Neural cell (in vitro differentiated cells): ENCODE measurements around the gene CCDC12. TPM values are rescaled to one million over a fixed set of nuclear protein-coding genes. Genes with fewer than 3 reads are reported as not detected.

ENCODE experiments used
- H2AFZ ChIP-seq: fragments of 200-600, 300-800 bp; sonication (generic), shearing (Covaris generic); 2 replicates; pipeline ENCODE4 v1.6.0; 2014; ENCODE audit warnings: low read depth, mild to moderate bottlenecking, antibody characterized with exemption, low read length, moderate library complexity
- H3F3A ChIP-seq: fragments of 200-600 bp; shearing (Covaris generic); 2 replicates; pipeline ENCODE4 v1.6.1; 2016; ENCODE audit warnings: mild to moderate bottlenecking, moderate library complexity, mixed read lengths, antibody characterized with exemption, low read length; ENCODE audit not compliant: insufficient read depth, poor library complexity, severe bottlenecking
- H3K27ac ChIP-seq: fragments of 200-600, 300-800 bp; sonication (generic), shearing (Covaris generic); 2 replicates; pipeline ENCODE4 v1.5.1; 2014; ENCODE audit warnings: mild to moderate bottlenecking, low read length, moderate library complexity
- H3K27me3 ChIP-seq: fragments of 300-800, 200-600 bp; sonication (generic), shearing (Covaris generic); 2 replicates; pipeline ENCODE4 v1.6.0; 2014; ENCODE audit warnings: mild to moderate bottlenecking, low read depth, low read length, moderate library complexity; ENCODE audit not compliant: insufficient read depth
- H3K36me3 ChIP-seq: fragments of 300-800, 200-600 bp; sonication (generic), shearing (Covaris generic); 2 replicates; pipeline ENCODE4 v1.5.1; 2014; ENCODE audit warnings: mild to moderate bottlenecking, antibody characterized with exemption, low read length, moderate library complexity; ENCODE audit not compliant: insufficient read depth
- H3K4me2 ChIP-seq: fragments of 300-800, 200-600 bp; sonication (generic), shearing (Covaris generic); 2 replicates; pipeline ENCODE4 v1.6.0; 2014; ENCODE audit warnings: mild to moderate bottlenecking, low read length
- H3K4me3 ChIP-seq: fragments of 300-800, 200-600 bp; sonication (generic), shearing (Covaris generic); 2 replicates; pipeline ENCODE4 v1.5.1; 2014; ENCODE audit warnings: mild to moderate bottlenecking, low read length, moderate library complexity
- H3K79me2 ChIP-seq: fragments of 200-600 bp; shearing (Covaris generic); replicated peaks from 2 replicates; pipeline ENCODE4 v1.6.0; 2014; ENCODE audit warnings: mild to moderate bottlenecking, low read length, moderate library complexity; ENCODE audit not compliant: insufficient read depth
- H3K9ac ChIP-seq: fragments of 300-800, 200-600 bp; sonication (generic), shearing (Covaris generic); 2 replicates; pipeline ENCODE4 v1.6.1; 2016; ENCODE audit warnings: mild to moderate bottlenecking, low read length, mixed read lengths
- H3K9me2 ChIP-seq: fragments of 200-600 bp; shearing (Covaris generic); 2 replicates; pipeline ENCODE4 v1.6.1; 2016; ENCODE audit warnings: mild to moderate bottlenecking, low read length, mixed read lengths; ENCODE audit not compliant: insufficient read depth
- H3K9me3 ChIP-seq: fragments of 200-600, 300-800 bp; sonication (generic), shearing (Covaris generic); 2 replicates; pipeline ENCODE4 v1.6.1; 2016; ENCODE audit warnings: mild to moderate bottlenecking, mixed run types, low read length, moderate library complexity, mixed read lengths
- H4K20me1 ChIP-seq: fragments of 200-600 bp; shearing (Covaris generic); 2 replicates; pipeline ENCODE4 v1.6.1; 2016; ENCODE audit warnings: mild to moderate bottlenecking, mixed run types; ENCODE audit not compliant: insufficient read depth
- CTCF ChIP-seq: fragments of 450-650 bp; IDR thresholded peaks from 2 replicates; pipeline ENCODE4 v1.5.1; 2014; ENCODE audit warnings: antibody characterized with exemption, mild to moderate bottlenecking, moderate library complexity; ENCODE audit not compliant: poor library complexity, severe bottlenecking
- EP300 ChIP-seq: fragments of 450-650 bp; conservative IDR thresholded peaks from 2 replicates; pipeline ENCODE4 v1.6.1; 2014; ENCODE audit warnings: antibody characterized with exemption, mild to moderate bottlenecking, moderate library complexity; ENCODE audit not compliant: poor library complexity, severe bottlenecking
- EZH2 ChIP-seq: fragments of 200-600, 300-800 bp; shearing (Covaris generic), sonication (generic); IDR thresholded peaks from 2 replicates; pipeline ENCODE4 v1.6.1; 2014; ENCODE audit warnings: antibody characterized with exemption, low read length, borderline replicate concordance, mild to moderate bottlenecking; ENCODE audit not compliant: insufficient read depth, poor library complexity, severe bottlenecking
- MXI1 ChIP-seq: fragments of 450-650 bp; conservative IDR thresholded peaks from 2 replicates; pipeline ENCODE4 v1.6.1; 2014; ENCODE audit warnings: antibody characterized with exemption, mild to moderate bottlenecking; ENCODE audit not compliant: poor library complexity, severe bottlenecking
- POLR2AphosphoS5 ChIP-seq: IDR thresholded peaks from 2 replicates; pipeline ENCODE4 v1.6.1; 2012
- RAD21 ChIP-seq: fragments of 450-650 bp; conservative IDR thresholded peaks from 2 replicates; pipeline ENCODE4 v1.6.1; 2014; ENCODE audit warnings: antibody characterized with exemption, mild to moderate bottlenecking, moderate library complexity
- REST ChIP-seq: IDR thresholded peaks from 2 replicates; pipeline ENCODE4 v1.6.1; 2012; ENCODE audit warnings: borderline replicate concordance
- SMC3 ChIP-seq: fragments of 450-650 bp; conservative IDR thresholded peaks from 2 replicates; pipeline ENCODE4 v1.6.1; 2014; ENCODE audit warnings: antibody characterized with exemption, mild to moderate bottlenecking, moderate library complexity; ENCODE audit not compliant: poor library complexity
- TAF1 ChIP-seq: IDR thresholded peaks from 2 replicates; pipeline ENCODE4 v1.6.1; 2012; ENCODE audit warnings: low read depth
- polyA plus RNA-seq: library from polyadenylated mRNA; depleted of rRNA; stranded (reverse); fragments of >200 nt; gene quantifications from 2 replicates; pipeline ENCODE4 v1.2.3, GENCODE V29; 2014

CCDC12 gene
- polyA plus RNA-seq, 1 donor from 2014 or later = 46.4 TPM

- Histone ChIP-seq H3K79me2 (no peaks in the 10 kb centered on the region), H4K20me1 (no peaks in the 10 kb centered on the region), H3K9me3 (no peaks in the 10 kb centered on the region), H2AFZ (no peak overlapping the region), H3K27ac (no peak overlapping the region), H3K4me2 (no peak overlapping the region), H3K9ac (no peak overlapping the region), H3K9me2 (no peaks in the 10 kb centered on the region), H3K27me3 (peaks cover 12% of the 10 kb centered on the region), H3F3A (no peaks in the 10 kb centered on the region), H3K36me3 (no peaks in the 10 kb centered on the region), H3K4me3 (no peak overlapping the region)
- TF ChIP-seq SMC3 (no peak), POLR2AphosphoS5 (no peak), CTCF (no peak), REST (no peak), EZH2 (no peak), TAF1 (no peak), EP300 (no peak), MXI1 (no peak), RAD21 (no peak)
Measured at GRCh38 chr3:46889381-46890110, 87.0 kb downstream of the CCDC12 start.

DNA sequence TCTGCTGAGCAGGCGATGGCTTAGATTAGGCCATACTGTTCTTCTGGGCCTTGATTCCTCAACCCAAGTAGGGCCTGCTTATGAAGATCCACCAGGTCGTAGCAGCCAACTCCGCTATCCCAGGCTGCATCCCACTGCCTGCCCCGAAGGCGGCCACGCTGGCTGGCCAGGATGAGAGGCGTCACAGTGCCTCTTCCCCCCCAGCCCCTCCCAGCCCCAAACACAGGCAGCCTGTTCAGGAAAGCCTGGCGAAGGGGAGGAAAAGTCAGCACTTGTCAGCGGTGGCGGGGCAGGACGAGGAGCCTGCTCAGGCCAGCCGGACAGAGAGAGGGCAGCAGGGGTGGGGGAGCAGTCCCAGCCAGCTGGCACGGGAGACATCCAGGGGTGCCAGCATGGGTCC, 87.8 kb downstream of the CCDC12 start:
- Histone ChIP-seq H3K4me2 (no peak overlapping the region), H3F3A (no peaks in the 10 kb centered on the region), H3K27ac (no peak overlapping the region), H3K9me3 (no peaks in the 10 kb centered on the region), H4K20me1 (no peaks in the 10 kb centered on the region), H3K9ac (no peak overlapping the region), H3K79me2 (no peaks in the 10 kb centered on the region), H3K4me3 (no peak overlapping the region), H3K36me3 (no peaks in the 10 kb centered on the region), H3K9me2 (no peaks in the 10 kb centered on the region), H3K27me3 (peaks cover 21% of the 10 kb centered on the region), H2AFZ (no peak overlapping the region)
- TF ChIP-seq POLR2AphosphoS5 (no peak), EZH2 (no peak), TAF1 (no peak), SMC3 (no peak), RAD21 (no peak), EP300 (no peak), REST (no peak), MXI1 (no peak), CTCF (no peak)
